ENCODE data around the gene CBLN3. TPM values are rescaled to one million over a fixed set of nuclear protein-coding genes. Genes with fewer than 3 reads are reported as not detected.

The CBLN3 gene
- total RNA-seq, 4 donors from 2014 or later: 1.7 to 3.4 (median 2.3) TPM

DNA sequence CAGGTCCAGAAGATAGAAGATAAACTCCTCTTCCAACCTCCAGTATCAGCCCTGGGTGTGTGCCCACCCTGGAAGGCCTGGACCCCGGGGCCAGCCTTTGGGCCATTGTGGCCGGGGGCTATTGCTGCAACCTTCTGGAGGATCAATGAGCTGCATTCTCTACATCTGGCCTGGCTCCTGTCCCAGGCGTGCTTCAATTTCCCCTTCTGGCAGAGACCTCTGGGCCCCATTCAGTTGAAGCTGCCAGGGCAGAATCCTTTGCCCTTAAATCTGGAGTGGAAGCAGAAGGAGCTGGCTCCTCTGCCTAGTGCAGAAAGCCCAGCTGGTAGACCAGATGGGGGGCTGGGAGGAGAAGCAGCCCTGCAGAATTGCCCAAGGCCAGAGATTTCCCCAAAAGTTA is 20.7 kb downstream of the CBLN3 start:
- Histone ChIP-seq H3K4me3 (replicated peaks in 1 of 3) (no peak overlapping the region), H3K27me3 (no peaks in the 10 kb centered on the region), H3K27ac (no peak overlapping the region), H3K4me1 (peaks cover 6 to 19% of the 10 kb centered on the region in 2 donors), H3K9me3 (no peaks in the 10 kb centered on the region), H3K36me3 (peaks cover 13 to 14% of the 10 kb centered on the region in 2 donors)
- intact Hi-C loops (cut with DNase I): no loop called here
- 51 to 62% methylated on average over 2 to 3 of the region's 3 CpGs for WGBS, 2 donors
- TF ChIP-seq POLR2A (IDR thresholded peaks at IDR 0.05): no peak
- TF ChIP-seq, protein P1, sequence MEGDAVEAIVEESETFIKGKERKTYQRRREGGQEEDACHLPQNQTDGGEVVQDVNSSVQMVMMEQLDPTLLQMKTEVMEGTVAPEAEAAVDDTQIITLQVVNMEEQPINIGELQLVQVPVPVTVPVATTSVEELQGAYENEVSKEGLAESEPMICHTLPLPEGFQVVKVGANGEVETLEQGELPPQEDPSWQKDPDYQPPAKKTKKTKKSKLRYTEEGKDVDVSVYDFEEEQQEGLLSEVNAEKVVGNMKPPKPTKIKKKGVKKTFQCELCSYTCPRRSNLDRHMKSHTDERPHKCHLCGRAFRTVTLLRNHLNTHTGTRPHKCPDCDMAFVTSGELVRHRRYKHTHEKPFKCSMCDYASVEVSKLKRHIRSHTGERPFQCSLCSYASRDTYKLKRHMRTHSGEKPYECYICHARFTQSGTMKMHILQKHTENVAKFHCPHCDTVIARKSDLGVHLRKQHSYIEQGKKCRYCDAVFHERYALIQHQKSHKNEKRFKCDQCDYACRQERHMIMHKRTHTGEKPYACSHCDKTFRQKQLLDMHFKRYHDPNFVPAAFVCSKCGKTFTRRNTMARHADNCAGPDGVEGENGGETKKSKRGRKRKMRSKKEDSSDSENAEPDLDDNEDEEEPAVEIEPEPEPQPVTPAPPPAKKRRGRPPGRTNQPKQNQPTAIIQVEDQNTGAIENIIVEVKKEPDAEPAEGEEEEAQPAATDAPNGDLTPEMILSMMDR (IDR thresholded peaks at IDR 0.05): no peak
- no peak for DNase-seq

DNA sequence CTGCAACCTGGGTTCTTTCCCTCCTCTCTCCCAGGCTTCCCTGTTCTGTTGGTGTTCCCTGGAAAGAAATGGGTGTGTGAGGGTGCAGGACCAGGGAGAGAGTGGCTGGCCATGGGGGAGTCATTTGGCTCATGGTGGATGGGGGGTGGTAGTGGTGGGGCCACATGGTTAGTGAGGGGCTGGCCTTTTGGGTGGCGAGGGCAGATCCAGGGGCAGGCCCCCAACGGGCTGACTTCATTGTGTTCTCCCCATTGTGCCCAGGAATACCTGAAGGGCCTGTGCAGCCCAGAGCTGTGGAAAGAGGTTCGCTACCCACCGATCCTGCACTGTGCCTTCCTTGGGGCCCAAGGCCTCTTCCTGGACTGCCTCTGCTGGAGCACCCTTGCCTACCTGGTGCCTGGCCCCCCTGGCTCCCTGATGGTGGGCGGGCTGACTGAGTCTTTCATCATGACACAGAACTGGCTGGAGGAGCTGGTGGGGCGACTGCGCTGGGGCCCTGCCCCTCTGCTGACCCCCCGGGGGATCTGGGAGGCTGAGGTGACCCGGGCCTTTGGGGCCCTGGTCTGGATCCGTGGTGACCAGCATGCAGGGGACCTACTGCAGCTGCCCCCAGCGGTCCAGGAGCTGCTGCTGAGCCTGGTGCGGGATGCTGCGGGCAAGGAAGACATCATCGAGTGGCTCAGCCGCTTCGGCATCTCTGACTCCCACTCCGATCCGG is 21.7 kb downstream of the CBLN3 start:
- Histone ChIP-seq H3K4me3 (replicated peaks in 1 of 3) (no peak overlapping the region), H3K9me3 (no peaks in the 10 kb centered on the region), H3K27ac (no peak overlapping the region), H3K27me3 (no peaks in the 10 kb centered on the region), H3K4me1 (peaks cover 6 to 29% of the 10 kb centered on the region in 2 donors), H3K36me3 (peaks cover 13 to 14% of the 10 kb centered on the region in 2 donors)
- DNase-seq: no peak
- intact Hi-C loops (cut with DNase I): no loop called here
- WGBS, 2 donors: 89 to 91% methylated on average over 8 to 9 of the region's 18 CpGs
- TF ChIP-seq POLR2A (IDR thresholded peaks at IDR 0.05): no peak

DNA sequence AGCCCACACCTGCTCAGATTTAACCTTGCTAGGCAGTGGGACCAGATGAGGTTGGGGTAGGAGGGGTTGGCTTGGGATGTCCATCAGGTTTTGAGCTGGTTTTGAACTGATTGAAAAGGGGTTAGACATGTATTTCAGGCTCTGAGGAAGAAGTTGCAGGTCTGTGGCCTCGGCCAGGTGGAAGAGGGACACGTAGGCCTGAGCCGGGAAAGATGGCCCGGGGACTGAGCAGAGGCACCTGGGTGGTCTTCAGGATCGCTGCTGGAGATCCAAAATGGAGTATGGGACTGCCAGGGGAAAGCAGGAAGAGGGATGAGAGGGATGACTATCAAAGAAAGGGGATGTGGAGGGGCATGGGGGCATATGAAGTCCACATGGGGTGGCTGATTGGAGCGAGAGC is 23.1 kb downstream of the CBLN3 start:
- Histone ChIP-seq H3K27me3 (no peaks in the 10 kb centered on the region), H3K9me3 (no peaks in the 10 kb centered on the region), H3K27ac (no peak overlapping the region), H3K4me1 (peaks cover 13 to 36% of the 10 kb centered on the region in 2 donors), H3K36me3 (peaks cover 13 to 14% of the 10 kb centered on the region in 2 donors), H3K4me3 (replicated peaks in 1 of 3) (no peak overlapping the region)
- intact Hi-C loops (cut with DNase I): no loop called here
- DNase-seq: no peak
- no peak for TF ChIP-seq POLR2A (IDR thresholded peaks at IDR 0.05)
- TF ChIP-seq, protein P1 (IDR thresholded peaks at IDR 0.05): no peak
- 93 to 96% methylated on average over 6 of the region's 6 CpGs for WGBS, 2 donors

DNA sequence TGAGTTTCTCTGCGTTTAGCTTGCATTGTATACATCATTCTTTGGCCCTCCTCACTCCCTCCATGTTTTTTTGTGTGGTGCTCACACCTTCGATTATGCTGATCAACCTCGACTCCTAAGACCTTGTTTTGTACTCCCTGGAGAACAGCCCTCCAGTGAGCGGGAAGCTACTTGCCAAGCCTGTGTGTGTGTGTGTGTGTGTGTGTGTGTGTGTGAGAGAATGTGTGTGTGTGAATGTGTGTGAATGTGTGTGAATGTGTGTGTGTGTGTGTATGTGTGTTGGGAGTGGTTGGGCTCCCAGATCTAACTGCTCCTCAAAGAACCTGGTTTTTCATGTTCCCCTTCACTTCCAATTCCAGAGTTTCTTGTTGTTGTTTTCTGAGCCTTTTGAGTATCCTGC is 24.7 kb downstream of the CBLN3 start:
- H3K36me3 ChIP-seq: peaks cover 12 to 14% of the 10 kb centered on the region in 2 donors
- intact Hi-C loops (cut with DNase I): no loop called here
- H3K27me3 ChIP-seq: no peaks in the 10 kb centered on the region
- peaks cover 29 to 50% of the 10 kb centered on the region in 2 donors for H3K4me1 ChIP-seq
- no peaks in the 10 kb centered on the region for H3K9me3 ChIP-seq
- 52 to 64% methylated on average over 4 of the region's 4 CpGs for WGBS, 2 donors
- H3K4me3 ChIP-seq (replicated peaks in 1 of 3): no peak overlapping the region
- no peak for DNase-seq
- TF ChIP-seq POLR2A (IDR thresholded peaks at IDR 0.05): no peak
- TF ChIP-seq, protein P1 (IDR thresholded peaks at IDR 0.05): no peak
- no peak overlapping the region for H3K27ac ChIP-seq

DNA sequence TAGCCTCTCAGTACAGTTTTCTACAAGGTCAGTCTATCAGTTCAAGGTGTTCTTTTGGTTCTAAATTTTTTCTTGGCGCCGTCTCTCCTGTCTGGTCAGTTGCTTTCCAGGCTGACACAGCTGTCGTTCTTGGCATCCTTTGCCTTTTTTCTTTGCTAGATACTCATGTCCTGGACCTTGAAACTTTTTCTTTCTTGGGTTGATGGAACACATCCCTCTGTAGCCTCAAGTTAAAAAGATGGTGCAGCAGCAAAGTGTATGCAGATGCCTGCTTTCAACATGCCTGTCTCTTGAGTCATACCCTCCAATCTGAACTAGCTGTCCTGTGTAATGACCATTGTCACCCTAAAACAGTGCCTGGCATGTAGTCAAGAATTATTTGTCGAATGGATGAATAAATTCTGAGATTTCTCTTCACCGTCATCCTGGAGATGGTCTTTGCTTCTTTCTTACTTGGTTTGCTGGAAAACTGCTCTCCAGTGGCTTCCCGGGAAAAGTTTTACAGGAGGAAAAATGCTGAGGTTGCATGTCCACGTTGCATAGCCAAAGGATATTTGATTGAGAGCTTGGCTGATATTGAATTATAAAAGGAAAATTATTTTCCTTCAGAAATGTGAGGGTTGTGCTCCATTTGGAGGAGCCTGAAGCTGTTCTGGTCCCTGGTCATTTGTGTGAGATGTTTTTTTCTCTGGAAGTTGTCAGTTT is 26.0 kb downstream of the CBLN3 start:
- H3K4me1 ChIP-seq: peaks cover 34 to 59% of the 10 kb centered on the region in 2 donors
- H3K27me3 ChIP-seq: no peaks in the 10 kb centered on the region
- H3K4me3 ChIP-seq (replicated peaks in 1 of 3): no peak overlapping the region
- peaks cover under 1 to 6% of the 10 kb centered on the region in 2 donors for H3K36me3 ChIP-seq
- DNase-seq: peak in 1 of 2 donors; percentile 33
- TF ChIP-seq POLR2A (IDR thresholded peaks at IDR 0.05): no peak
- TF ChIP-seq, protein P1 (IDR thresholded peaks at IDR 0.05): no peak
- H3K9me3 ChIP-seq: no peaks in the 10 kb centered on the region
- intact Hi-C loops (cut with DNase I): no loop called here
- WGBS, 2 donors: 41 to 49% methylated on average over 7 of the region's 7 CpGs
- H3K27ac ChIP-seq: peak overlapping the region in 1 of 3 donors; percentile 19
